Measurements from ENCODE around the gene SIRT4.

Gene SIRT4

GRCh38 chr12:120264904-120265472 lies 37.1 kb upstream of the SIRT4 start:
- Histone ChIP-seq H3K4me1 (ENCODE audit: insufficient read depth, low read length) (peaks cover 29% of the 10 kb centered on the region), H3K9ac (ENCODE audit: low read depth, low read length) (peak overlapping the region; percentile 80), H3K9me3 (ENCODE audit: control insufficient read depth, insufficient read depth, low read length) (no peaks in the 10 kb centered on the region)

GRCh38 chr12:120265473-120266179 lies 36.5 kb upstream of the SIRT4 start, which contains the start of gene PXN:
Gene PXN, minus strand, starts transcription at chr12:120265730. Its CDS starts 101 bp downstream, at chr12:120265629.
- Histone ChIP-seq H3K9ac (ENCODE audit: low read depth, low read length) (peak within 1 kb of the TSS; percentile 80), H3K9me3 (ENCODE audit: control insufficient read depth, insufficient read depth, low read length) (no peaks in the 10 kb centered on the region), H3K36me3 (ENCODE audit: insufficient read depth, low read length) (peaks cover 12% of the 10 kb centered on the region), H3K4me1 (ENCODE audit: insufficient read depth, low read length) (peaks cover 29% of the 10 kb centered on the region)

More at GRCh38 chr12:120264904-120265472, 37.1 kb upstream of the SIRT4 start:
- peaks cover 12% of the 10 kb centered on the region for H3K36me3 ChIP-seq (ENCODE audit: insufficient read depth, low read length)

GRCh38 chr12:120266180-120266870 lies 35.8 kb upstream of the SIRT4 start:
- H3K4me1 ChIP-seq (ENCODE audit: insufficient read depth, low read length), result peaks cover 25% of the 10 kb centered on the region
- H3K9me3 ChIP-seq (ENCODE audit: control insufficient read depth, insufficient read depth, low read length), result no peaks in the 10 kb centered on the region
- no peak overlapping the region for H3K9ac ChIP-seq (ENCODE audit: low read depth, low read length)
- H3K36me3 ChIP-seq (ENCODE audit: insufficient read depth, low read length), result peaks cover 12% of the 10 kb centered on the region

- peaks cover 16% of the 10 kb centered on the region for H3K4me1 ChIP-seq (ENCODE audit: insufficient read depth, low read length)
- no peaks in the 10 kb centered on the region for H3K9me3 ChIP-seq (ENCODE audit: control insufficient read depth, insufficient read depth, low read length)
- no peak overlapping the region for H3K9ac ChIP-seq (ENCODE audit: low read depth, low read length)
- H3K36me3 ChIP-seq (ENCODE audit: insufficient read depth, low read length), result peaks cover 10% of the 10 kb centered on the region
These were observed 34.4 kb upstream of the SIRT4 start for GRCh38 chr12:120267736-120268135.

GRCh38 chr12:120276734-120277133 lies 25.4 kb upstream of the SIRT4 start:
- H3K36me3 ChIP-seq (ENCODE audit: insufficient read depth, low read length), result no peaks in the 10 kb centered on the region
- no peaks in the 10 kb centered on the region for H3K4me1 ChIP-seq (ENCODE audit: insufficient read depth, low read length)
- no peak overlapping the region for H3K9ac ChIP-seq (ENCODE audit: low read depth, low read length)
- peaks cover 5% of the 10 kb centered on the region; the same call in 1 of the 2 replicates for H3K9me3 ChIP-seq (ENCODE audit: control insufficient read depth, insufficient read depth, low read length)

GRCh38 chr12:120278137-120279069 lies 23.7 kb upstream of the SIRT4 start:
- H3K4me1 ChIP-seq (ENCODE audit: insufficient read depth, low read length), result no peaks in the 10 kb centered on the region
- peaks cover 5% of the 10 kb centered on the region; the same call in 1 of the 2 replicates for H3K9me3 ChIP-seq (ENCODE audit: control insufficient read depth, insufficient read depth, low read length)
- H3K9ac ChIP-seq (ENCODE audit: low read depth, low read length), result no peak overlapping the region
- H3K36me3 ChIP-seq (ENCODE audit: insufficient read depth, low read length), result no peaks in the 10 kb centered on the region

GRCh38 chr12:120283318-120283717 lies 18.8 kb upstream of the SIRT4 start:
- no peaks in the 10 kb centered on the region for H3K4me1 ChIP-seq (ENCODE audit: insufficient read depth, low read length)
- peaks cover 5% of the 10 kb centered on the region; the same call in 1 of the 2 replicates for H3K9me3 ChIP-seq (ENCODE audit: control insufficient read depth, insufficient read depth, low read length)
- no peaks in the 10 kb centered on the region for H3K36me3 ChIP-seq (ENCODE audit: insufficient read depth, low read length)
- H3K9ac ChIP-seq (ENCODE audit: low read depth, low read length), result no peak overlapping the region

GRCh38 chr12:120284381-120284780 lies 17.7 kb upstream of the SIRT4 start:
- H3K9me3 ChIP-seq (ENCODE audit: control insufficient read depth, insufficient read depth, low read length), result peaks cover under 1% of the 10 kb centered on the region; the same call in 1 of the 2 replicates
- no peaks in the 10 kb centered on the region for H3K36me3 ChIP-seq (ENCODE audit: insufficient read depth, low read length)
- H3K4me1 ChIP-seq (ENCODE audit: insufficient read depth, low read length), result no peaks in the 10 kb centered on the region
- H3K9ac ChIP-seq (ENCODE audit: low read depth, low read length), result no peak overlapping the region

GRCh38 chr12:120286768-120287490 lies 15.2 kb upstream of the SIRT4 start:
- no peaks in the 10 kb centered on the region for H3K36me3 ChIP-seq (ENCODE audit: insufficient read depth, low read length)
- no peak overlapping the region for H3K9ac ChIP-seq (ENCODE audit: low read depth, low read length)

GRCh38 chr12:120287491-120287890 lies 14.6 kb upstream of the SIRT4 start:
- no peaks in the 10 kb centered on the region for H3K4me1 ChIP-seq (ENCODE audit: insufficient read depth, low read length)
- no peak overlapping the region for H3K9ac ChIP-seq (ENCODE audit: low read depth, low read length)
- H3K9me3 ChIP-seq (ENCODE audit: control insufficient read depth, insufficient read depth, low read length), result no peaks in the 10 kb centered on the region
- no peaks in the 10 kb centered on the region for H3K36me3 ChIP-seq (ENCODE audit: insufficient read depth, low read length)

More at GRCh38 chr12:120286768-120287490, 15.2 kb upstream of the SIRT4 start:
- Histone ChIP-seq H3K4me1 (ENCODE audit: insufficient read depth, low read length) (no peaks in the 10 kb centered on the region), H3K9me3 (ENCODE audit: control insufficient read depth, insufficient read depth, low read length) (no peaks in the 10 kb centered on the region)

GRCh38 chr12:120290609-120291305 lies 11.4 kb upstream of the SIRT4 start:
- Histone ChIP-seq H3K9ac (ENCODE audit: low read depth, low read length) (peak overlapping the region; percentile 53), H3K36me3 (ENCODE audit: insufficient read depth, low read length) (no peaks in the 10 kb centered on the region), H3K9me3 (ENCODE audit: control insufficient read depth, insufficient read depth, low read length) (no peaks in the 10 kb centered on the region), H3K4me1 (ENCODE audit: insufficient read depth, low read length) (peaks cover 7% of the 10 kb centered on the region; the same call in 1 of the 2 replicates)

GRCh38 chr12:120292411-120292660 lies 9.8 kb upstream of the SIRT4 start:
- H3K36me3 ChIP-seq (ENCODE audit: insufficient read depth, low read length), result no peaks in the 10 kb centered on the region
- H3K9ac ChIP-seq (ENCODE audit: low read depth, low read length), result peak overlapping the region; percentile 58
- no peaks in the 10 kb centered on the region for H3K9me3 ChIP-seq (ENCODE audit: control insufficient read depth, insufficient read depth, low read length)
- H3K4me1 ChIP-seq (ENCODE audit: insufficient read depth, low read length), result peaks cover 7% of the 10 kb centered on the region; the same call in 1 of the 2 replicates

Data from ES-I3 (cell line).